GM20431 (cell line): ENCODE measurements around the gene ARRB2.
"Not testable (repeated sequence)": the region's sequence is repeated elsewhere in the genome, so short reads cannot be mapped to it uniquely, and the experiment has no call there.

Experiments used
- in situ Hi-C: fragments of 300-500 bp; cut with MseI, MboI; formaldehyde crosslinking; loops from one replicate; pipeline ENCODE4 v1.15.0; 2020; ENCODE audit warnings: low sequenced_read_pairs; ENCODE audit not compliant: unreplicated experiment

Gene ARRB2

GRCh38 chr17:4699401-4700056 lies 10.9 kb upstream of the ARRB2 start:
- in situ Hi-C loops = loop anchor here (10.0 kb wide), 1 partner anchor 185 kb away; no protein-coding TSS in a partner anchor

GRCh38 chr17:4701116-4701515 lies 9.3 kb upstream of the ARRB2 start:
- in situ Hi-C loops = loop anchor here (10.0 kb wide), 1 partner anchor 184 kb away; no protein-coding TSS in a partner anchor

- in situ Hi-C loops = loop anchor here (10.0 kb wide), 1 partner anchor 181 kb away; no protein-coding TSS in a partner anchor
These were observed 7.1 kb upstream of the ARRB2 start for GRCh38 chr17:4703330-4703691.

GRCh38 chr17:4704574-4704907 lies 5.9 kb upstream of the ARRB2 start:
- in situ Hi-C loops = loop anchor here (10.0 kb wide), 1 partner anchor 180 kb away; no protein-coding TSS in a partner anchor

- in situ Hi-C loops = loop anchor here (10.0 kb wide), 1 partner anchor 180 kb away; no protein-coding TSS in a partner anchor
These were observed 5.4 kb upstream of the ARRB2 start for GRCh38 chr17:4704991-4705390.

GRCh38 chr17:4706121-4706520 lies 4.3 kb upstream of the ARRB2 start:
- in situ Hi-C loops = loop anchor here (10.0 kb wide), 1 partner anchor 179 kb away; no protein-coding TSS in a partner anchor

- in situ Hi-C loops = loop anchor here (10.0 kb wide), 1 partner anchor 176 kb away; no protein-coding TSS in a partner anchor
These were observed 2.0 kb upstream of the ARRB2 start for GRCh38 chr17:4708436-4708835.

GRCh38 chr17:4710693-4711634 lies 532 bp downstream of the ARRB2 start:
- in situ Hi-C loops = no loop called here

- in situ Hi-C loops = no loop called here
These were observed 1.3 kb downstream of the ARRB2 start for GRCh38 chr17:4711661-4712181.

GRCh38 chr17:4712526-4712925 lies 2.1 kb downstream of the ARRB2 start:
- in situ Hi-C loops = no loop called here

- in situ Hi-C loops = not testable (repeated sequence)
These were observed 4.1 kb downstream of the ARRB2 start for GRCh38 chr17:4714340-4715062.

- in situ Hi-C loops = no loop called here
These were observed 4.8 kb downstream of the ARRB2 start for GRCh38 chr17:4715063-4715744.

GRCh38 chr17:4716081-4716480 lies 5.6 kb downstream of the ARRB2 start:
- in situ Hi-C loops = no loop called here

- in situ Hi-C loops = no loop called here
These were observed 7.4 kb downstream of the ARRB2 start for GRCh38 chr17:4717791-4718190.

GRCh38 chr17:4718276-4718675 lies 7.8 kb downstream of the ARRB2 start:
- in situ Hi-C loops = no loop called here

GRCh38 chr17:4719146-4719545 lies 8.7 kb downstream of the ARRB2 start:
- in situ Hi-C loops = no loop called here

GRCh38 chr17:4719684-4720221 lies 9.3 kb downstream of the ARRB2 start:
- in situ Hi-C loops = no loop called here

- in situ Hi-C loops = no loop called here
These were observed 10.4 kb downstream of the ARRB2 start for GRCh38 chr17:4720787-4721186.
